ENCODE results near the gene DNM3. TPM values are rescaled to one million over a fixed set of nuclear protein-coding genes. Genes with fewer than 3 reads are reported as not detected.

The DNM3 gene
- total and polyA plus RNA-seq, 10 of the 15 experiments (the other 5 are each of a cell fraction or from before 2014, with no cell fraction given), result 0.03 to 1.5 (median 0.08) TPM; not detected in 3

GRCh38 chr1:172451002-172451443, 609.7 kb downstream of the DNM3 start:
- Histone ChIP-seq H3K79me2 (ENCODE audit: control insufficient read depth, insufficient read depth, low read length) (no peaks in the 10 kb centered on the region), H3K4me2 (ENCODE audit: control insufficient read depth, insufficient read depth) (no peak overlapping the region), H3K36me3 (ENCODE audit: control insufficient read depth in 2 of 2, insufficient read depth in 2 of 2, low read length in 1 of 2) (no peaks in the 10 kb centered on the region), H3K27me3 (replicated peaks in 1 of 2; ENCODE audit: control insufficient read depth in 2 of 2, insufficient read depth in 2 of 2, low read length in 1 of 2) (no peaks in the 10 kb centered on the region; a peak in 2 of 4 replicates), H3K4me1 (ENCODE audit: control insufficient read depth, insufficient read depth, low read length) (no peaks in the 10 kb centered on the region), H3K27ac (ENCODE audit: control insufficient read depth, insufficient read depth) (no peak overlapping the region), H2AFZ (ENCODE audit: control insufficient read depth, low read depth, low read length) (no peak overlapping the region; the same call in 1 of the 2 replicates), H3K9ac (ENCODE audit: control insufficient read depth, insufficient read depth, low read length) (no peak overlapping the region), H4K20me1 (ENCODE audit: control insufficient read depth, insufficient read depth) (no peaks in the 10 kb centered on the region), H3K4me3 (no peak overlapping the region), H3K9me3 (replicated peaks; ENCODE audit: control insufficient read depth, insufficient read depth, low read length) (no peaks in the 10 kb centered on the region)
- no peak for TF ChIP-seq FOS (IDR thresholded peaks at IDR 0.05; ENCODE audit: borderline replicate concordance, extremely low read depth, insufficient read length)
- no peak for TF ChIP-seq MYB (IDR thresholded peaks at IDR 0.05; ENCODE audit: borderline replicate concordance, low read depth, low read length)
- TF ChIP-seq NFXL1 (IDR thresholded peaks at IDR 0.05; ENCODE audit: borderline replicate concordance), result no peak
- no peak for TF ChIP-seq YBX1 (IDR thresholded peaks at IDR 0.05)
- TF ChIP-seq KLF5 (IDR thresholded peaks at IDR 0.05; ENCODE audit: partially characterized antibody), result no peak
- no peak for TF ChIP-seq KDM1A (IDR thresholded peaks at IDR 0.05; ENCODE audit: borderline replicate concordance)
- no peak for TF ChIP-seq ASH2L (IDR thresholded peaks at IDR 0.05; ENCODE audit: borderline replicate concordance, low read depth)
- no peak for TF ChIP-seq JUND (IDR thresholded peaks at IDR 0.05; ENCODE audit: low read depth, low read length)
- no peak for TF ChIP-seq ZBTB4 (CRISPR knock-in tag; IDR thresholded peaks at IDR 0.05)
- no TSS peak for BruUV-seq (replicated peaks)
- CTCF ChIA-PET, result interaction anchor here (0.8 to 5.9 kb wide), 12 partner anchors 10 to 449 kb away, joined by 3 to 48 read pairs (median 4); partner anchors contain the start of gene SUCO
- intact Hi-C loops (cut with micrococcal nuclease; ENCODE audit: unreplicated experiment), result loop anchor here (10.0 kb wide), 1 partner anchor 134 kb away; no protein-coding TSS in a partner anchor
- POLR2A ChIA-PET, result interaction anchor here (0.7 kb wide), 1 partner anchor 351 kb away, joined by 6 read pairs; no protein-coding TSS in a partner anchor
- SMC1A ChIA-PET (ENCODE audit: uncharacterized antibody, unreplicated experiment), result interaction anchor here (0.8 to 2.1 kb wide), 7 partner anchors 12 to 275 kb away, joined by 3 to 19 read pairs (median 4); no protein-coding TSS in a partner anchor
- ATAC-seq, result peak; percentile 10; the same call in 2 of the 3 replicates
- RAD21 ChIA-PET (ENCODE audit: unreplicated experiment), result interaction anchor here (0.6 to 1.4 kb wide), 5 partner anchors 10 to 1653 kb away, joined by 3 to 10 read pairs (median 4); no protein-coding TSS in a partner anchor
- WGBS (ENCODE audit: insufficient coverage, insufficient replicate concordance, low lambda C conversion rate, missing lambda C conversion rate), result 63% methylated on average over 2 of the region's 2 CpGs
- in situ Hi-C loops (cut with MboI), result loop anchor here (5.0 kb wide), 1 partner anchor 266 kb away; no protein-coding TSS in a partner anchor
- no peak for DNase-seq (ENCODE audit: low read depth, low spot score)
- FAIRE-seq, result no peak

All from GM12878 (cell line).